OCI-LY7 (cell line): ENCODE data around the gene FDXACB1.
A peak's percentile ranks its signal among the peaks of the same experiment; 100 is the strongest.

Experiments
- CTCF ChIP-seq: fragments of 200-600 bp; sonication (generic); conservative IDR thresholded peaks from 2 replicates; pipeline ENCODE4 v1.5.1; 2014; ENCODE audit warnings: mild to moderate bottlenecking, antibody characterized with exemption, low read length, moderate library complexity, mixed read lengths
- EZH2phosphoT487 ChIP-seq: fragments of 200-600 bp; sonication (generic); IDR thresholded peaks from 2 replicates; pipeline ENCODE4 v1.6.1; 2018; ENCODE audit warnings: low read depth, borderline replicate concordance, mild to moderate bottlenecking, mixed run types, antibody characterized with exemption, low read length, moderate library complexity, mixed read lengths

GRCh38 chr11:111870886-111871692 is 7.9 kb downstream of the FDXACB1 start, which contains the start of gene ALG9:
- TF ChIP-seq CTCF (peak; percentile 43; the same call in 1 of the 2 replicates), EZH2phosphoT487 (no peak)
